Calu3 (cell line): ENCODE results near the gene EPN3. TPM values are rescaled to one million over a fixed set of nuclear protein-coding genes. Genes with fewer than 3 reads are reported as not detected.

Experiments used
- BruUV-seq: library from RNA; stranded (reverse); fragments of 400-500 nt; replicated peaks from 2 replicates; lab custom pipeline; 2021; lab: Mats Ljungman, UMichigan
- CTCF ChIA-PET: fragments of 300-600 bp; sonication (Branson Sonifier 250); formaldehyde crosslinking; loops from one replicate; lab custom pipeline; 2022; ENCODE audit warnings: antibody characterized with exemption; lab: Charles Lee
- DNase-seq: peaks from one replicate; pipeline ENCODE4 v3.0.0; 2022
- H3K27ac Mint-ChIP-seq: one replicate; pipeline ENCODE4 v1.8.0; 2022; ENCODE audit warnings: mixed read lengths; ENCODE audit not compliant: unreplicated experiment
- H3K27me3 Mint-ChIP-seq: one replicate; pipeline ENCODE4 v1.8.0; 2022; ENCODE audit warnings: mixed read lengths; ENCODE audit not compliant: unreplicated experiment
- H3K36me3 Mint-ChIP-seq: one replicate; pipeline ENCODE4 v1.8.0; 2022; ENCODE audit warnings: mild to moderate bottlenecking, moderate library complexity, mixed read lengths; ENCODE audit not compliant: insufficient read depth, unreplicated experiment
- H3K4me1 Mint-ChIP-seq: one replicate; pipeline ENCODE4 v1.8.0; 2022; ENCODE audit warnings: mild to moderate bottlenecking, low read depth, mixed read lengths; ENCODE audit not compliant: unreplicated experiment
- H3K4me3 Mint-ChIP-seq: one replicate; pipeline ENCODE4 v1.8.0; 2022; ENCODE audit warnings: mild to moderate bottlenecking, low read depth, moderate library complexity, mixed read lengths; ENCODE audit not compliant: unreplicated experiment
- H3K9me3 Mint-ChIP-seq: one replicate; pipeline ENCODE4 v1.8.0; 2022; ENCODE audit warnings: low read depth, mixed read lengths; ENCODE audit not compliant: unreplicated experiment
- CTCF ChIP-seq: fragments of 200-600 bp; IDR thresholded peaks from one replicate; pipeline ENCODE4 v1.8.0; 2022; ENCODE audit warnings: antibody characterized with exemption; ENCODE audit not compliant: unreplicated experiment
- intact Hi-C: fragments of 100-400 bp; cut with micrococcal nuclease; formaldehyde crosslinking; loops from one replicate; pipeline ENCODE4 v1.10.0; 2022; ENCODE audit not compliant: unreplicated experiment
- total RNA-seq: library from RNA; stranded (reverse); gene quantifications from 2 replicates; pipeline ENCODE4 v1.2.3, GENCODE V29; 2022

EPN3 gene
- total RNA-seq, 1 experiment from 2014 or later, result 41.9 TPM

GRCh38 chr17:50566886-50567285 is 34.4 kb downstream of the EPN3 start:
- Mint-ChIP-seq H3K4me1 (peaks cover 13% of the 10 kb centered on the region), H3K4me3 (no peak overlapping the region), H3K36me3 (peaks cover 5% of the 10 kb centered on the region), H3K9me3 (no peaks in the 10 kb centered on the region), H3K27me3 (peaks cover 91% of the 10 kb centered on the region), H3K27ac (no peak overlapping the region)
- CTCF ChIA-PET, result interaction anchor here (0.7 kb wide), 1 partner anchor 59 kb away, joined by 8 read pairs; no protein-coding TSS in a partner anchor
- TF ChIP-seq CTCF, result no peak
- no TSS peak for BruUV-seq
- DNase-seq, result no peak
- intact Hi-C loops, result no loop called here

GRCh38 chr17:50568659-50569058 is 36.1 kb downstream of the EPN3 start:
- Mint-ChIP-seq H3K36me3 (peaks cover 5% of the 10 kb centered on the region), H3K4me1 (peaks cover 8% of the 10 kb centered on the region), H3K27me3 (peaks cover 91% of the 10 kb centered on the region), H3K9me3 (no peaks in the 10 kb centered on the region), H3K27ac (no peak overlapping the region), H3K4me3 (no peak overlapping the region)
- no peak for TF ChIP-seq CTCF
- intact Hi-C loops, result no loop called here
- DNase-seq, result no peak
- no TSS peak for BruUV-seq
- CTCF ChIA-PET, result interaction anchor here (0.8 to 1.2 kb wide), 2 partner anchors 14 to 19 kb away, joined by 3 read pairs; no protein-coding TSS in a partner anchor

DNA sequence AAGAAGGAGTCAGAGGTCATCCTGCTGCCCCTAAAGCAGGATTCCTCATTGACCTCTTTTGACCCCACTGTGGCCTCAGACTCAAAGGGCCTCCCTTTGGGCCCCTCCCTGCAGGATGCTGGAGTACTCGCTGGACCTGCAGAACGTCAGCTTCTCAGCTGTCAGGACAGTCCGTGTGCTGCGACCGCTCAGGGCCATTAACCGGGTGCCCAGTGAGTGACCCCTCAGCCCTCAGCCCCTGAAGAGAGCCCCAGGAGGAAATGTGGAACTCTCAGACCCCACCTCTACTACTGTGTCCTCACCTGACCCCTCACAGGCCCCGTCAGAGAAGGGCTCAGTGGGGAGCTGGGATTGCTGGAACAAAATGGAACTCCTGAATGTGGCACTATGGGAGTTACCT is 37.1 kb downstream of the EPN3 start:
- CTCF ChIA-PET, result no interaction called here
- H3K4me1 Mint-ChIP-seq, result peaks cover 8% of the 10 kb centered on the region
- intact Hi-C loops, result no loop called here
- BruUV-seq, result no TSS peak
- no peak for DNase-seq
- no peak for TF ChIP-seq CTCF
- H3K9me3 Mint-ChIP-seq, result no peaks in the 10 kb centered on the region
- H3K4me3 Mint-ChIP-seq, result no peak overlapping the region
- peaks cover 5% of the 10 kb centered on the region for H3K36me3 Mint-ChIP-seq
- no peak overlapping the region for H3K27ac Mint-ChIP-seq
- H3K27me3 Mint-ChIP-seq, result peaks cover 91% of the 10 kb centered on the region

DNA sequence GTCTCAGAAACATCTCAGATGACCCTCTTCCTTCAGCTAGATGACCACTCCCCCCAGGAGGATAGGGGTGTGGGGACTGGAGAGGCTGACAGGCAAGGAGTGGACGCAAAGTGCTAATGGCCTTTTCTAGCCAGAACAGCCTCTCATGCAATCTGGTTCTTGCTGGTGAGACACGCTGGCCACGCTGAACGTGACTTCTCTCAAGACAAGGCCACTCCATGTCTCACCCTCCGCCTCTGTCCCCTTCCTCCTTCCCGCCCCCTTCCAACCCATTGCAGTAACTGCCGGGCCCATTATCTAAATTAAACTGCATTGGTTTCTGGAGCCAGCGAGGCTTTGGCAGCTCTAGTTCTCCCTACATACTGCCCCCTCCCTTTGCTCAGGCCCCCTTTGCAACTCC is 37.5 kb downstream of the EPN3 start:
- no peak for DNase-seq
- Mint-ChIP-seq H3K36me3 (peaks cover 1% of the 10 kb centered on the region), H3K9me3 (no peaks in the 10 kb centered on the region), H3K27me3 (peaks cover 87% of the 10 kb centered on the region), H3K4me1 (peaks cover 3% of the 10 kb centered on the region), H3K27ac (no peak overlapping the region), H3K4me3 (no peak overlapping the region)
- BruUV-seq, result no TSS peak
- no peak for TF ChIP-seq CTCF
- intact Hi-C loops, result no loop called here
- CTCF ChIA-PET, result interaction anchor here (0.6 to 1.1 kb wide), 2 partner anchors 9 to 36 kb away, joined by 3 to 4 read pairs; no protein-coding TSS in a partner anchor
